Tibial artery (tissue), 4 donors: ENCODE results near the gene METRN.

ENCODE experiments used
- DNase-seq, 2 donors: peaks; one replicate each; pipeline ENCODE4 v3.0.0-alpha.2; 2019
- H3K27ac ChIP-seq, 2 donors: fragments of 200-600 bp; sonication (generic) in 1 of 2; 1 replicate in 1 of 2; 2 replicates in 1 of 2; pipeline ENCODE4 v1.5.1; 2018 to 2019; ENCODE audit warnings: mild to moderate bottlenecking in 1 of 2
- H3K27me3 ChIP-seq, 2 donors: fragments of 200-600 bp; sonication (generic) in 1 of 2; one replicate each; pipeline versions ENCODE4 v1.5.1 to v1.6.0; 2016 to 2019
- H3K36me3 ChIP-seq, 3 donors: fragments of 200-600 bp; sonication (generic) in 2 of 3; one replicate each; pipeline ENCODE4 v1.5.1; 2016 to 2019; ENCODE audit warnings: mild to moderate bottlenecking in 2 of 3
- H3K4me1 ChIP-seq, 4 donors: fragments of 200-600 bp; sonication (generic) in 2 of 4; 1 replicate in 3 of 4; 2 replicates in 1 of 4; pipeline ENCODE4 v1.5.1; 2016 to 2019
- H3K4me3 ChIP-seq, 2 donors: fragments of 200-600 bp; sonication (generic) in 1 of 2; 1 replicate in 1 of 2; 2 replicates in 1 of 2; pipeline ENCODE4 v1.5.1; 2018 to 2019; ENCODE audit warnings: mild to moderate bottlenecking in 2 of 2
- H3K9me3 ChIP-seq, 3 donors: fragments of 200-600 bp; sonication (generic) in 1 of 3; one replicate each; pipeline ENCODE4 v1.5.1; 2016 to 2019
- intact Hi-C: fragments of 100-400 bp; cut with DNase I; formaldehyde crosslinking; loops from one replicate; pipeline ENCODE4 v1.15.0; 2023; ENCODE audit warnings: low total_unique reads
- TF ChIP-seq, protein P1 (sequence below), 2 experiments: fragments of 200-600 bp in 1 of 2; fragments of 450-650 bp in 1 of 2; IDR thresholded peaks; one replicate each; pipeline ENCODE4 v1.5.1; 2017 to 2019; ENCODE audit warnings: antibody characterized with exemption in 2 of 2, mild to moderate bottlenecking in 1 of 2, moderate library complexity in 1 of 2

METRN gene

DNA sequence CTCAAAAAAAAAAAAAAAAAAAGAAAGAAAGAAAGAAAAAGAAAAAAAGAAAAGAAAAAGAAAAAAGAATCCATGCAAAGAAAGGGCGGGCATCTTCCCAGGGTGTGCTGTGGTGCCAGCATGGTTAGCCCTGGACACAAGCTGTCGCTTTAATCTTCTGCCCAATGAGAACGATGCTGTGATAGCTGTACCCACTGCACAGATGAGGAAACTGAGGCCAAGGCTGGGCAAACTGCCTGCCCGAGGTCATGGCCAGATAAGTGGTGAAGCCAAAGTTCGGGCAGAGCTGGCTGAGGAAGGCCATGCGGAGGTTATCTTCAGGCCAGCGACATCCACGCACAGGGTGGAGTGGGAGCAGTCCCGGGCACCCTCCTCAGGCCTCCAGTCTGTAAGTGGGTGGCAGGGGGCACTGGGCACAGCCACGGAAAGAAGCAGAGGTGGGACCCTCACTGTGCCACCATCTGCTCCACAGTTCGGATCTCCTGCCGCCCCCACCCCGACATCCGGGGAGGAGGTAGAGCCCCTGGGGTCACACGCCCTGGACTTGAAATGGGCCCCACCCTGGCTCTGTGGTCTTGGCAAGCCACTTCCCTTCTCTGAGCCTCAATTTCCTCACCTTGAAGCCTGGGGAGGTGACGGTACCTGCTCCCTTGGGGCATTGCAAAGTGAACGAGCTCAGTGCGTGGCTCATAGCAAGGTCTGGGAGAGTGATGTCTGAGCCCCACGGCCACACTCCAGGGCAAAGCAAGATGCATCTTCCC, 15.8 kb upstream of the METRN start:
- DNase-seq = no peak
- Histone ChIP-seq H3K27ac (no peak overlapping the region), H3K36me3 (no peaks in the 10 kb centered on the region), H3K4me3 (no peak overlapping the region), H3K4me1 (peaks cover 0 to 31% (median 12%) of the 10 kb centered on the region in 4 donors), H3K9me3 (no peaks in the 10 kb centered on the region), H3K27me3 (peaks cover 3 to 96% of the 10 kb centered on the region in 2 donors)
- intact Hi-C loops = no loop called here
- TF ChIP-seq, protein P1, sequence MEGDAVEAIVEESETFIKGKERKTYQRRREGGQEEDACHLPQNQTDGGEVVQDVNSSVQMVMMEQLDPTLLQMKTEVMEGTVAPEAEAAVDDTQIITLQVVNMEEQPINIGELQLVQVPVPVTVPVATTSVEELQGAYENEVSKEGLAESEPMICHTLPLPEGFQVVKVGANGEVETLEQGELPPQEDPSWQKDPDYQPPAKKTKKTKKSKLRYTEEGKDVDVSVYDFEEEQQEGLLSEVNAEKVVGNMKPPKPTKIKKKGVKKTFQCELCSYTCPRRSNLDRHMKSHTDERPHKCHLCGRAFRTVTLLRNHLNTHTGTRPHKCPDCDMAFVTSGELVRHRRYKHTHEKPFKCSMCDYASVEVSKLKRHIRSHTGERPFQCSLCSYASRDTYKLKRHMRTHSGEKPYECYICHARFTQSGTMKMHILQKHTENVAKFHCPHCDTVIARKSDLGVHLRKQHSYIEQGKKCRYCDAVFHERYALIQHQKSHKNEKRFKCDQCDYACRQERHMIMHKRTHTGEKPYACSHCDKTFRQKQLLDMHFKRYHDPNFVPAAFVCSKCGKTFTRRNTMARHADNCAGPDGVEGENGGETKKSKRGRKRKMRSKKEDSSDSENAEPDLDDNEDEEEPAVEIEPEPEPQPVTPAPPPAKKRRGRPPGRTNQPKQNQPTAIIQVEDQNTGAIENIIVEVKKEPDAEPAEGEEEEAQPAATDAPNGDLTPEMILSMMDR (IDR thresholded peaks at IDR 0.05) = no peak

DNA sequence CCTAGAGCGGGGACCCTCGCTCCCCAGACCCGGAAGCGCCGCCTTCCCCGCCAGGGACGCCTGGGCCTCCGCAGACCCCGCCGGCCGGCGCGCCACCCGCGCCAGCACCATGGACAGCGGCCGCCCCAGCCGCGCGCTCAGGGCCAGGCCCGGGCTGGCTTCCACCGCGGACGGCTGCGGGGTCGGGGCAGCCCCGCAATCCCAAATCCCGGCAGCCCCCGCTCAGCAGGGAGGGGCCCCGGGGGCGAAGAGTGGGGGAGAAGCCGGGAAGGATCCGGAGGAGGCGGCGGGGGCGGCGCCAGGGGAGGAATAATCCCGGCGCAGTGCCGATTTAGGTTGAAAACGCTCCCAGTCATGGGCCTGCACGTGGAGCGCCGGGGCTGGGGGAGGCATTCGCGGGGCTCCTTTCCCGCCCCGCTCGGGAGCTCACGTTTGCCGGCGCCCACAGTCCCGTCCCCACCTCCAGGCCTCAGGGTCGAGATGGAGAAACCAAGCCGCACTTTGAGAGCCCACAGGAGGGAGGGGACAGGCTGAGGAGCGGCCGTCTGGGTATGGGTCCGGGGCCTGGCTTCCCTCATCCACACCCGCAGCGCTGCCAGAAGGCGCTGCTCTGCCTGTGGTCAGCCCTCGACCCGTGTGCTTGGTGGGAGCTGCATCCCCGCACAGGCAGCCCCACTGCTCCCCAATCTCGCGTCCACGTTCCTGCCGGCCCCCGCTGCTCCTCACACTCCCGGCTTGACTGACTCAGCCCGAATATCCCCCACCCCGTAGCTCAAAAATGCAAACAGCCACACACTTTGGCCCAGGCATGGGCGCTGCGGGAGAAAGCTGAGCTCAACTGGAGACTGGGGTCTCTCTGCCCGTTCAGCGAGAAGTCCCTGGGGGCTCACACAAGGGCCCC, 14.0 kb upstream of the METRN start:
- intact Hi-C loops = no loop called here
- peaks cover 0 to 26% (median 4%) of the 10 kb centered on the region in 4 donors for H3K4me1 ChIP-seq
- TF ChIP-seq, protein P1 (IDR thresholded peaks at IDR 0.05) = no peak
- no peak overlapping the region for H3K27ac ChIP-seq
- H3K4me3 ChIP-seq = no peak overlapping the region
- peaks cover 0 to 95% of the 10 kb centered on the region in 2 donors for H3K27me3 ChIP-seq
- no peaks in the 10 kb centered on the region for H3K36me3 ChIP-seq
- H3K9me3 ChIP-seq = no peaks in the 10 kb centered on the region
- DNase-seq = no peak

DNA sequence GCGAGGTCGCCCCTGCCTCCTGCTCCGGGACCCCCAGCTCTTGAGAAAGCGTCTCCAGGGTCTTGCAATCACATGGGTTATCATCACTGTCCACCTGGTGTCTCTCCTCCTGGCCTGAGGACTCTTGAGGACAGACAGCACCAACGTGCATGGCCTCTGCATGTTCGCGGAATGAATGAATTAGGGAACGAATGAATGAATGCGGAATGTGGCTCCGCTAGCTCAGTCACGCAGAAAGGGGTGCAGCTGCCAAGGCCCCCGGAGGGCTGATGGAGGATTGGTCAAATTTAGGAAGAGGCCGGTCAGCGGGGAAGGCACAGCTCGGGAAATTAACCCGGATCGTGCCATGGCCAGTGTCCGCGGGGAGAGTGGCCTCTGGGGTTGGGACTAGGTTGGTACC, 12.6 kb upstream of the METRN start:
- intact Hi-C loops = no loop called here
- Histone ChIP-seq H3K9me3 (no peaks in the 10 kb centered on the region), H3K27me3 (peaks cover 0 to 95% of the 10 kb centered on the region in 2 donors), H3K36me3 (no peaks in the 10 kb centered on the region), H3K4me3 (no peak overlapping the region), H3K27ac (no peak overlapping the region), H3K4me1 (peaks cover 0 to 38% (median 10%) of the 10 kb centered on the region in 4 donors)
- DNase-seq = no peak
- TF ChIP-seq, protein P1 (IDR thresholded peaks at IDR 0.05) = no peak

DNA sequence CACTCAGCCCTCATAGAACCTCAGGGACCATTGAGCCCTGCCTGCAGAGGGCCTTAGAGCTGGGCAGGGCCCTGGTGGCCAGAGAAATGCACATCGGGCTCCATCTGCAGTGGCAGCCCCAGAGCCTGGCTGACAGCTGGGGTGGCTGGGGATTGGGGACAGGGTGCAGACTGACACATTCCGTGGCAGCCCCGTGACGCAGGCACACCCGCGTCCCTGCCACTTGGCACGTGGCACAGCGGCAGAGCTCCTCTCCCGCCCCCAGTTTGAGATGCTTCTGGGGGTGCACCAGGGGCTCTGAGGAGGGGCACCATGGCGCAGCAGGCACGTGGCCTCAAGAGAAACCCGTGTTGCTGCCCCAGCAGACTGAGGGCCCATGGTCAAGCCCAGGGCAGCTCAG, 11.5 kb upstream of the METRN start:
- Histone ChIP-seq H3K36me3 (no peaks in the 10 kb centered on the region), H3K27me3 (peaks cover 0 to 94% of the 10 kb centered on the region in 2 donors), H3K4me1 (peaks cover 0 to 38% (median 10%) of the 10 kb centered on the region in 4 donors), H3K9me3 (no peaks in the 10 kb centered on the region), H3K27ac (no peak overlapping the region), H3K4me3 (no peak overlapping the region)
- DNase-seq = no peak
- TF ChIP-seq, protein P1 (IDR thresholded peaks at IDR 0.05) = no peak
- intact Hi-C loops = no loop called here

DNA sequence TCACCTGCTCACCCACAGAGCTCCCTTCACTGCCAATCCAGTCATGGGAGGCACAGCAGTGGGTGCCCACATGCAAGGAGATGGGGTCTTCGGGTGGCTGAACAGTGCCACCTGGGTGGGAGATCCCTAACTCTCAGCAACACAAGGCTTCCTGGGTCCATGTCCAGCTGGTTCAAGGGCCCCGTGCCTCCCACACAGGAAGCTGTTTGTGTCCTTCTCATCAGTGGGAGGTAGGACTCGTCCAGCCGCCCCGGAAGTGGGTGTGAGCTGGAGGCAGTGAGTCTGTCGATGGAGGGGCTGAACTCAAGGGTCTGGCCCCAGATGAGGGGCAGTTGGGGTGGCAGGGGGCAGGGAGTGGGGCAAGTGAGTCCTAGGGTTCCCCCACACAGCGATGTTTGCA, 10.9 kb upstream of the METRN start:
- no peaks in the 10 kb centered on the region for H3K36me3 ChIP-seq
- no peak overlapping the region for H3K4me3 ChIP-seq
- H3K9me3 ChIP-seq = no peaks in the 10 kb centered on the region
- peaks cover 0 to 38% (median 10%) of the 10 kb centered on the region in 4 donors for H3K4me1 ChIP-seq
- H3K27ac ChIP-seq = no peak overlapping the region
- no peak for DNase-seq
- TF ChIP-seq, protein P1 (IDR thresholded peaks at IDR 0.05) = no peak
- H3K27me3 ChIP-seq = peaks cover 0 to 98% of the 10 kb centered on the region in 2 donors
- intact Hi-C loops = no loop called here
